NOMO-1 treated with dmso at 0.1 percent for 144 hours (cell line): ENCODE measurements around the gene TNFRSF18.
"Not testable (repeated sequence)": the region's sequence is repeated elsewhere in the genome, so short reads cannot be mapped to it uniquely, and the experiment has no call there.

Experiments
- DNase-seq: peaks from one replicate; lab custom pipeline; 2025; ENCODE audit not compliant: unreplicated experiment; lab: John Stamatoyannopoulos, UW

Gene TNFRSF18

DNA sequence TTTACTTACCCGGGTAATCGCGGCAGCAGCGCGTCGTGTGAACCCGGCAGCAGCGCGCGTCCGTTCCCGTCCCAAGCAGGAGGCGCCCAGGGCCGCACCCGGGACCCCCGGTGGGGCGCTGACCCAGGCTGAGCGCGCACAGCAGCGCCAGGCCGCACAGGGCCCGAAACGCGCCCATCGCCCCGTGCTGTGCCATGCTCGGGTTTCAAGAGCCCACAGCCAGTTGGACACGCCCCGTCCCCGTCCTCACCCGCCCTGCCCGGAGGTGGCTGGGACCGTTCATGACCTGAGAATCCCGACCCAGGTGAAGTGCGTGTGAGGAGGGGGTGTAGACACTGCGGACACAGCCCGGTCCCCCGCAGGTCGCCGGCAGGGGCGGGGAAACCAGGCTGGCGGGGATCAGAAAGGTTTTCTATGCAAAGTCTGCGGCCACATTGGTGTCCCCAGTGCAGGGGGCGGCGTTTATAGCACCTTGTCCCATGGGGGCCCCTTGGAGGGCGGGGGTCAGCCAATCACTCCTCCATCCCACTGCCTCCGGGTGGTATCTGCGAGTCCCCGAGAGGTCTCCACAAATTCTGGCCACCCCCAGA is at the start of gene TNFRSF18:
TNFRSF18 (minus strand) TSS at position 217 of the 590 bp plus-strand sequence; CDS start at position 196, 21 bp downstream.
- no peak for DNase-seq

DNA sequence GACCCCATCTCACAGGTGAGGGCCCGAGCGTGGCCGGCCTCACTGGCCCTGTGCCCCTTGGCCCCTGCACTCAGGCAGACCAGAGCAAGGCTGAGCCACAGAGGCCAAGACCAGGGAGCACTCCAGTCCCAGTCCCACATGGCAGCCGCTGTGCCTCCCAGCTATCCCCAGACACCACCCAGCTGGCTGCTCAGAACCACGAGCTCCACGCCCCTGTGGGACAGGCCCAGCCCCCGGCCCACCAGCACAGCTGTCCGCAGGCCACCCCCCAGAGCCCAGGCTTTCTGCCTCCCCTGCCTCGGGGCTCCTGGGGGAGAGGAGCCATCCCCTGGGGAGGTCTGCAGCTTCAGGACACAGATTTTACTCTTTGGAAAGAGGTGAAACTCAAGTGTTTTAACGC is 49.2 kb upstream of the TNFRSF18 start:
- DNase-seq: no peak

DNA sequence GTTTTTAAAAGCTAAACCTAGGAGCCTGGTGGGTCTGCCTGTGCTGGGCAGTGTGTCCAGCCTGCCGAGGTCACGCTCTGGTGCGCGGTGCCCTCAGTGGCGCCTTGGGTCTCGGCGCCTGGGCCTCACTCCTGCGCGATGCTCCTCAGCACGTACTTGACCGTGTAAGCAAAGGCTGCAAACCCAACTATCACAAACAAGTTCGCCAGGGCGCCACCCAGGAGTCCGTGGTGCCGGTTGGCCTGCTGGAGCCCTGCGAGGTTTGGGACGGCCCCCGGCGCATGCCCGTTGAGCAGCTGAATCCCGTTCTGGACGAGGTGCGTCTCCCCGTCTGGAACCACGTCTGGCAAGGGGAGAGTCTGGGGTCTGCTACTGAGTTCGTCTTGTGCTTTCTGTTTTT is 48.7 kb upstream of the TNFRSF18 start:
- no peak for DNase-seq

GRCh38 chr1:1254667-1254998 is 48.2 kb upstream of the TNFRSF18 start:
- no peak for DNase-seq

DNA sequence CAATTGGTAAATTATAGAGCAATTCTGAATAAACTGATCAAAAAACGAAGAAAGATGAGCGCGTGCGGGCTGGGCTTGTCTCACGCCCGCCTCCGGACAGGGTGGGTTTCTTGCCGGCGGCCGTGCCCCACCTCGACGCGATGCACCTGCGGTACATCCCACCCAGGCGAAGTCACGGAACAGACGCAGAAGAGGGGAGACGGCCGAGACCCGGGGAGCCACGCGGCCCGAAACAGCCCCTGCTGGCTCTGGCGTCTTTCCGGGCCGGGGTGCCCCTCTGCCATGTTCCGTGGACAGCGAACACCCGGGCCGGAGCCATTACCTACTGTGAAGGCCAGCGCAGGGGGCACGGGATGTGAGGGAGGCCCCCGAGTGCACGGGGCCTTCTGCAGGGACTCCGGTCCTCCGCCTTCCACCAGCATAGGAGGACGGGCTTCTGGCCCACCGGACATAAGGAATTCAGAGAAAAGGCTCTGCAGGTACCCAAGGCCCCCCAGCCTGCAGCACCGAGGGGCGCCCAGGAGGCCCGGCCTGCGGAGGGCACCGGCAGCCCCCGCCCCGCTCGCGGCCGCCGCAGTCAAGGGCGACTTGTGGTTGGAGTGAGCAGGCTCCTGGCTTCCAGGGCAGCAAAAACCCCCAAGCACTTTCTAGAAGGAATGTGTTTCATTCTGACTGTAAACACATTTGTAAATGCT is 47.7 kb upstream of the TNFRSF18 start:
- DNase-seq: no peak

GRCh38 chr1:1253314-1253713 is 46.9 kb upstream of the TNFRSF18 start:
- no peak for DNase-seq

- no peak for DNase-seq
Observed at GRCh38 chr1:1250786-1251284, 44.4 kb upstream of the TNFRSF18 start.

DNA sequence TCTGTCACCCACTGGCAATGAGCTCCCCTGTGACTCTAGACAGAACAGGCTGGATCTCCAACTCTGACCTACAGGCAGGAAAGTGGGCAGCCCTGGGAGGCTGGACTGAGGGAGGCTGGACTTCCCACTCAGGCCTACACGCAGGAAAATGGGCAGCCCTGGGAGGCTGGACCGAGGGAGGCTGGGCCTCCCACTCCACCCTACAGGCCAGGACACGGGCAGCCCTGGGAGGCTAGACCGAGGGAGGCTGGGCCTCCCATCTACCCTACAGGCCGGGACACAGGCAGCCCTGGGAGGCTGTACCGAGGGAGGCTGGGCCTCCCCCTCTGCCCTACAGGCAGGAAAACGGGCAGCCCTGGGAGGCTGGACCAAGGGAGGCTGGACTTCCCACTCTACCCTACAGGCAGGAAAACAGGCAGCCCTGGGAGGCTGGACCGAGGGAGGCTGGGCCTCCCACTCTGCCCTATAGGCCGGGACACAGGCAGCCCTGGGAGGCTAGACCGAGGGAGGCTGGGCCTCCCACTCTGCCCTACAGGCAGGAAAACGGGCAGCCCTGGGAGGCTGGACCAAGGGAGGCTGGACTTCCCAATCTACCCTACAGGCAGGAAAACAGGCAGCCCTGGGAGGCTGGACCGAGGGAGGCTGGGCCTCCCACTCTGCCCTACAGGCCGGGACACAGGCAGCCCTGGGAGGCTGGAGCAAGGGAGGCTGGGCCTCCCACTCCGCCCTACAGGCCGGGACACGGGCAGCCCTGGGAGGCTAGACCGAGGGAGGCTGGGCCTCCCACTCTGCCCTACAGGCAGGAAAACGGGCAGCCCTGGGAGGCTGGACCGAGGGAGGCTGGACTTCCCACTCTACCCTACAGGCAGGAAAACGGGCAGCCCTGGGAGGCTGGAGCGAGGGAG is 41.9 kb upstream of the TNFRSF18 start:
- not testable (repeated sequence) for DNase-seq

GRCh38 chr1:1247341-1247913 is 41.0 kb upstream of the TNFRSF18 start:
- DNase-seq: no peak

DNA sequence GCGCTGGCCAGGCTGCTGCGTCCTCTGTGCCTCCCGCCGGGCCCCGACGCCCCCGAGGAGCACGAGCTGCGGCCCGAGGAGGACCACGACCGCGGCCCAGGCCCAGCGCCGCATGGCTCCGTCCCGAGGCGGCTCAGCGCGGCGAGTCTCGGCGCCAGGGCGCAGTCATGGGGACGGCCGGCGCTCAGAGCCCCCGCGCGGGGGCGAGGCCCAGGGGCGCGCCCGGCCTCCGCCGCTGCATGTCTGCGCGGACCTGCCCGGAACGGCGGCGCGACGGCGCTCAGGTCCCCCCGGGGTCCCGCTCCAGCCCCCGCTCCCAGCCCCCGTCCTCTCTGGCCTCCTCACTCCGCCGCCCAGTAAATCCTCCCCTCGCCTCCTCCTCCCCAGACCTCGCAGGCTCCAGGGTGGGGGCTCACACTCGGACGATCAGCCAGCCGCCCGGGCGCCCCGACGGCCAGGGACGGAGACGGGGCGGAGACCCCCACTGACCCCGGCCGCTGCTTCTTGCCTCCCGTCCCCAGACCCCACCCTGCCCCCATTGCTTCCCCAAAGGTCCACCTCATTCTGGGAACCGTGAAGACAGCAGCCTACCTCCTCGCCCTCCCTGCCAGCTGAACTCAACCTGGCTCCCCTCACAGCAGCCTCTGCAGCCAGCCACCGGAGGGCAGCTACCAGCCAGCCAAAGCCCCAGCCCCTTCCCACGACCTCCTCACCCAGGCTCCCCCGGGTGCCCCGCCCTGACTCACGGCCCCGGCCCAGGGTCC is 40.4 kb upstream of the TNFRSF18 start, which contains the start of gene C1QTNF12:
C1QTNF12 (minus strand) TSS at position 146 of the 764 bp plus-strand sequence; CDS start at position 114, 32 bp downstream.
- DNase-seq: no peak

GRCh38 chr1:1245817-1246576 is 39.6 kb upstream of the TNFRSF18 start:
- no peak for DNase-seq

- DNase-seq: no peak
Observed at GRCh38 chr1:1245178-1245816, 38.9 kb upstream of the TNFRSF18 start.

- DNase-seq: no peak
Observed at GRCh38 chr1:1244192-1244811, 37.9 kb upstream of the TNFRSF18 start.

- DNase-seq: no peak
Observed at GRCh38 chr1:1243807-1244191, 37.4 kb upstream of the TNFRSF18 start.

GRCh38 chr1:1243266-1243660 is 36.9 kb upstream of the TNFRSF18 start:
- no peak for DNase-seq

DNA sequence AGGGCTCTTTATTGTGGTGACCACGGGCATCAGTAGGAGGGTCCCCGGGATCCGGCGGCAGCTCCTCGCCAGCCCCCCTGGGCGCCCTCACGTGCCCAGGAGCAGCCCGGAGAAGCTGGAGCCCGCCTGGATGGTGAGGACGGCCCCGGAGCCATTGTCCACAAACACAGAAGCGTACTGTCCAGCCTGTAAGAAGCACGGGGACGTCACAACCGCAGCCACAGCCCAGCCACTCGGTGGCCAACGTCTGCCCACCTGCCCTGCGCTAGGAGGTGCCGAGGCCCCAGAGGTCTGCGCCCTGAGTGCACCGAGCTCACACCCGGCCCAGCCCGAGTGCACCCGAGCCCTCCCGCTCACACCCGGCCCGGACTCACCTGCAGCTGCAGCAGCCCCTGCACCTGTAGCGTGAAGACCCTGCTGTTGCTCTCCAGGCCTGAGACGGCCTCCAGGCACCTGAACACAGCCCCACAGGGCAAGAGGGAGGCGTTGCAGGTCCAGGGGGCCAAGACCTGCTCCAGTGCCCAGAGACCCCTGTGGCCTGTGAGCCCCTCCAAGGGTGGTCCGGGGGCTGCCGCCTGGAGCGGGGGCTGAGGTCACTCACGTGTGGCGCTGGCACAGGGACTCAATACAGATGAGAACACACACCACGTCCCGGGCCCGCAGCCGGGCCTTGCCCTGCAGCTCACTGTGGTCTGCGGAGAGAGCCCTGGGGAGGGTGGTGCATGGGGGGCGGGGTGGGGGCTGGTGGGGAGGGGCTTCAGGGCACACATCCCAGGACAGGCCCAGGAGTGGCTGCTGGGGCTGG is 36.3 kb upstream of the TNFRSF18 start:
- DNase-seq: no peak

- DNase-seq: no peak
Observed at GRCh38 chr1:1241588-1242219, 35.3 kb upstream of the TNFRSF18 start.
